Measurements from ENCODE around the gene TMEM61.
"Not testable (repeated sequence)": the region's sequence is repeated elsewhere in the genome, so short reads cannot be mapped to it uniquely, and the experiment has no call there.

TMEM61 gene

DNA sequence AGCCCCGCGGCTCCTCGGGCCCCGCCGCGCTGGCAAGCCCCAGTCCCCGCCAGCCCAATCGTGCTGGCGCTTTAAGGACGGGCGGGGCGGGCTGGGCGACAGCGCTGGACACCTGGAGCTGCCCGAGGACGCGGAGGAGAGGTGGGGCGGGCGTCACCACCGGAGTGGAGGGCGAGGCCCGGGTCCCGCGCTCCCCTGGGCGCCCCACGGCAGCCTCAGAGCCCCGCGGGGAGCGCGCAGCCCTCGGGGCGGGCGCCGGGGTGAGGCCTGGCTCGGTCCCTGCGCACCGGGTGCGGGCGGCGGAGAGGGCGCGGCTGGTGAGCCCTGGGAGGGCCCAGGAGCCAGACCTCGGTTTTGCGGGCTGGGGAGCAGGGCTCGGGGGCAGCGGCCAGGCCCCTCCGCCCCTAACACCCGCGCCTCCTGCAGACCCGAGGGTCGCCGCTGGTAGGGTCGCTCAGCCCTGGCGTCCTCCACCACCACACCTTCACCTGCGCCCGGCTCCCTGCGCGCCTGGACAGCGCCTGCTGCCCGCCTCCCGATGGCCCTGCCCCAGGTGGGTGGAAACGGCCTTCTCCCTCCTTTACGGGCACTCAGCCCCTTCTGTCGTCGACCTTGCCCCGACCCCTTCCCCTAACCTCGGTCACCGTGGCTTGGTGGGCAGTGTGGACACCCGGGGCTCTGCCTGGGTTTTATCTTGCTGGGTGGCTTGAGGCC lies at the start of gene TMEM61:
TSS of gene TMEM61 (plus strand) at position 101 of the 714 bp plus-strand sequence. CDS start at position 539, 438 bp downstream.
- no peak for DNase-seq (ENCODE audit: low read depth in 3 of 3)

DNA sequence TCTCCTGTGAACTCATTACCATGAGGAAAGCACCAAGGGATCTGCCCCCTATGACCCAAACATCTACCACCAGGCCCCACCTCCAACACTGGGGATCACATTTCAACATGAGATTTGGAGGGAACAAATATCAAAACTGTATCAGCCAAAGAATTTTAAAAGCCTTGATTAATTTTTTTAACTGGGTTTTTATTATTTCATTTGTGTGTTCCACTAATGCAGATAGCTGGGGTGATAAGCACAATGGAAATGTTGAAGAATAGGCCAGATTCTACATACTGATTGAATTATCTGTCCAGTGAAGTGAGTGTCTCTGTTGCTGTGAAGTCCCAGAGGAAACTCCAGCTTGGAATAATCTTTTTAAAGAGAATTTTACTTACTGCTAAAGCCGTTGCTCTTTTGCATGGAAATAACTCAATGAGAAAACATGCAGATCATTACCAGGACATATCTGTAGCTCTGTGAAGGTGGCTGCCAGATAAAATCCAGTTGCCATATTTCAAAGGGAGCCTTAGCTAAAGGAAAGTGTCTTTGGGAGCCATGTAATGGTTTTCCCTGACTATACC lies 49.1 kb upstream of the TMEM61 start:
- no peak for DNase-seq (ENCODE audit: low read depth in 3 of 3)

DNA sequence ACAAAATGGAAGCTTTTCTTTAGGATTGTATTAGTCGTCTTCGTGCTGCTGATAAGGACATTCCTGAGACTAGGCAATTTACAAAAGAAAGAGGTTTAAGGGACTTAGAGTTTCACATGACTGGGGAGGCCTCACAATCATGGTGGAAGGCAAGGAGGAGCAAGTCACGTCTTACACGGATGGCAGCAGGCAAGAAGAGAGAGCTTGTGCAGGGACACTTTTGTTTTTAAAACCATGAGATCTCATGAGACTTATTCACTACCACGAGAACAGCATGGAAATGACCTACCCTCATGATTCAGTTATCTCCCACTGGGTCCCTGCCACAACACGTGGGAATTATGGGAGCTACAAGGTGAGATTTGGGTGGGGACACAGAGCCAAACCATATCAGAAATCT lies 46.3 kb upstream of the TMEM61 start:
- DNase-seq (ENCODE audit: low read depth in 3 of 3): not testable (repeated sequence)

DNA sequence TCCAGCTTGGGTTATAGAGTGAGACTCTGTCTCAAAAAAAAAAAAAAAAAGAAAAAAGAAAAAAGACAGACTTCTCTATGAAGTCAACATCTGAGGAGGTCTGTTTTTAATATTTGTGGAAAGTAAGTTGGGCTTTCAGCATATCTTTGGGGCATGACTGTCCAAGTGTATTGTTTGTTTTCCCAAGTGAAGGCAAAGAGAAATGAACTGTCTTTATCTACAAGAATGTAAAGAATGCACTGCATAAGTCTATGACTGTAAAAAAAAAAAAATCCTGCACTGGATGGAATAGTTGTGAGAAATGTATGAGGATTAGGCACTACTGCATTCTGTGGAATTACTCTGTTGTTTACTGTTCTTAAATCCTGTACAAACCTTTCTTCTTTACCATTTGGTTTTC lies 45.6 kb upstream of the TMEM61 start:
- DNase-seq (ENCODE audit: low read depth in 3 of 3): no peak

DNA sequence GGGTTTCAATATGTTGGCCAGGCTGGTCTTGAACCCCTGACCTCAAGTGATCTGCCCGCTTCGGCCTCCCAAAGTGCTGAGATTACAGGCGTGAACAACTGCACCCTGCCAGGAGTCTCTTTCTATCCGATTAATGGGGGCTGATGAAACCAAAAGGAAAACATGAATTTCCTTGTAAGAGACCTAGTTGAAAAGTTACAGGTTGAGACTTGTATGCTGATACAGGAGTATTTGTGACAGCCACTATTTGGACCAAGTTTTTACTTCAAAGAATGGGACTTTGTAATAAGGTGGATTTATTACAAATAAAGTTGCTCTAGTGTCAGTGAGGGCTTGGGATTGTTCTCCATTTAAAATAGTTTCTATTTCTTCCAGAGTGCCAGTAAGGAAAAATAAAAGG lies 43.6 kb upstream of the TMEM61 start:
- DNase-seq (ENCODE audit: low read depth in 3 of 3): no peak

- DNase-seq (ENCODE audit: low read depth in 3 of 3): no peak
Observed at GRCh38 chr1:54937469-54937868, 43.0 kb upstream of the TMEM61 start.

DNA sequence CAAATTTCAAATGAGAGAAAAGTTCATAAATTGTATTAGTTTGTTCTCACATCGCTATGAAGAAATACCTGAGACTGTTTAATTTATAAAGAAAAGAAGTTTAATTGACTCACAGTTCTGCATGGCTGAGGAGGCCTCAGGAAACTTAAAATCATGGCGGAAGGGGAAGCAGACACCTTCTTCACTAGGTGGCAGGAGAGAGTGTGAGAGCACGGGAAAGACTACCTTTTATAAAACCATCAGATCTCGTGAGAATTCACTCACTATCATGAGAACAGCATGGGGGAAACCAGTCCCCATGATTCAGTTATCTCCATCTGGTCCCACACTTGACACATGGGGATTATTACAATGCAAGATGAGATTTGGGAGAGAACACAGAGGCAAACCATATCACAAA lies 41.5 kb upstream of the TMEM61 start:
- not testable (repeated sequence) for DNase-seq (ENCODE audit: low read depth in 3 of 3)

- DNase-seq (ENCODE audit: low read depth in 3 of 3): no peak
Observed at GRCh38 chr1:54940042-54940441, 40.4 kb upstream of the TMEM61 start.

DNA sequence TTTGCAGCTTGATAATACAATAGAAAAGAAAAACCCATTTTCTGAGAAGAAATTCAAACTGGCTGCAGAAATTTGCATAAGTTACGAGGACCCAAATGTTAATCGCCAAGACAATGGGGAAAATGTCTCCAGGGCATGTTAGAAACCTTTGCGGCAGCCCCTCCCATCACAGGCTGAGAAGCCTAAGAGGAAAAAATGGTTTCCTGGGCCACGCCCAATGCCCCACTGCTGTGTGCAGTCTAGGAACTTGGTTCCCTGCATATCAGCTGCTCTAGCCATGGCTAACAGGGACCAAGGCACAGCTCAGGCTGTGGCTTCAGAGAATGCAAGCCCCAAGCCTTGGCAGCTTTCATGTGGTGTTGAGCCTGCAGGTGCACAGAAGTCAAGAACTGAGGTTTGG lies 37.5 kb upstream of the TMEM61 start:
- DNase-seq (ENCODE audit: low read depth in 3 of 3): no peak

- peak; percentile 19 to 34 (median 33) for DNase-seq (ENCODE audit: low read depth in 3 of 3)
Observed at GRCh38 chr1:54944610-54945392, 35.6 kb upstream of the TMEM61 start.

- DNase-seq (ENCODE audit: low read depth in 3 of 3): no peak
Observed at GRCh38 chr1:54945393-54945936, 35.0 kb upstream of the TMEM61 start.

DNA sequence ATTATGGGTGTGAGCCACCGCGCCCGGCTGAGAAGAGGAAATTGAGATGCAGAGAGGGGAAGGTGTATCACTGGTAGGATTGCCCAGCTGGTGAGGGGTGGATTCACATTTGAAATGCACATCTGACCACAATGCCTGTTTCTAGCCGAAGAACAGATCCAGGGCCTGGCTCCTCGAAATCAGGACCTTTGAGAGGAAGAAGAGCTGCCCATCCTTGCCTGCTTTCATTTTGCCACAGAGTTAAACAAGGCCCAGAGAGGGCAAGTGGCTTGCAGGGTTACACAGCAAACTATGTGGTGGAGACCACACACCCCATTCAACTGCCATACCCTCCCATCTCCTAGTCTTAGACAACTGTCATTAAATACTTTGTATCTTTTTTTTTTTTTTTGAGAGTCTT lies 32.9 kb upstream of the TMEM61 start:
- DNase-seq (ENCODE audit: low read depth in 3 of 3): no peak

- no peak for DNase-seq (ENCODE audit: low read depth in 3 of 3)
Observed at GRCh38 chr1:54949053-54949452, 31.4 kb upstream of the TMEM61 start.

- DNase-seq (ENCODE audit: low read depth in 3 of 3): no peak
Observed at GRCh38 chr1:54950006-54950368, 30.4 kb upstream of the TMEM61 start.

- DNase-seq (ENCODE audit: low read depth in 3 of 3): peak in 2 of 3 experiments; percentile 9 to 13
Observed at GRCh38 chr1:54950369-54951163, 29.9 kb upstream of the TMEM61 start.

GRCh38 chr1:54951810-54952226 lies 28.6 kb upstream of the TMEM61 start:
- no peak for DNase-seq (ENCODE audit: low read depth in 3 of 3)

GRCh38 chr1:54952950-54953718 lies 27.3 kb upstream of the TMEM61 start:
- DNase-seq (ENCODE audit: low read depth in 3 of 3): no peak

DNA sequence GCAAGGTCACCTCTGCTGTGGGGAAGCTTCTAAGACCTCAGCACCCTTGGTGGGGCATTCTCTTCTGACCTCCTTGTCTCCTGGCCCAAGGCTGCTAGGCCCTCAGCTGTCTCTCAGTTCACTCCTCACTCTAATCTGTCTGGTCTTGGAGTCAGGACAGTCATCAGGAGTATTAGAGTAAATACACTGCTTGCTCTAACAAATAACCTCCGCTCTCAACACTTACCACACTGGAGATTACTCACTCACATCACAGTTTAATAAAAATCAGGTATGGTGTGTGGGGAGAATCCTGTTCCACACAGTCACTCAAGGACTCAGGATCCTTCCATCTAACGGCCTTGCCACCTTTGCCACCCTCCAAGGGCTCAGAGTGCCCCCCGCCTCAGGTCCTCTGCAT lies 26.6 kb upstream of the TMEM61 start:
- no peak for DNase-seq (ENCODE audit: low read depth in 3 of 3)

- no peak for DNase-seq (ENCODE audit: low read depth in 3 of 3)
Observed at GRCh38 chr1:54955359-54955758, 25.1 kb upstream of the TMEM61 start.

DNA sequence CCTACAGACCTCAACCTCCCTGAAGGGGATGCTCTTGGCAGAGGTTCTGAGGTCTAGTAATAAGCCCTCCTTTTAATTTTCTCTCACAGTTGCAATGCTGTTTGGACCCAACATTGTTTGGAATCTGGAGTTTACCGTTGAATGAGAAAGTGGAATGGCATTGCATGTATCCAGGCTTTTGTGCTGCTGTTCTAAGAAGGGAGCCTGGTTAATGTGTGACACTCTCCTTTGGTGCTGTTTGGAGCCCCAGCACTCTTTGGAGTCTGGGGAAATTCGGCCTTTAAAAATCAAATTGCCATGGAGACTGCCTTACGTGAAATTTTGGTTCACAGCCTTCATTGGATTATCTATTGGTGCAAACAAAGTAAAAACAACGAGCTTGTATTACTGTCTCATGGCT lies 23.7 kb upstream of the TMEM61 start:
- DNase-seq (ENCODE audit: low read depth in 3 of 3): no peak

DNA sequence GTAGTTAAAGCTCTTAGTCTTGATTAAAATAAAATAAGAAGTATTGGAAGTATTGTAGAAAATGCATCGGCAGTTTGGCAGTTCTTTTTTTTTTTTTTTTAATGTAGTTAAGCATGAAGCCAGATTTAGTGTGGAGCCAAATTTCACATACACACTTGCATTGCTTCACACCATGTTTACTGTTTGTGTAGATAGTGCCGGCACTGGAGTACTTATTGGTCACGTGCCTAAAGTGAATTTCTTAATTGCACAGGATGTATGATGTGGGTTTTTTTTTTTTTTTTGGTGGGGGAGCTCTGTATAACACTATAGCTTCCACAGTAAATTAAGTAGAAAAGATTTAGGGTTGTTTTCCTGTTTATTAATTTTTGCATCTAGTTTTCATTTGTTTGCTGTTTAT lies 21.2 kb upstream of the TMEM61 start:
- no peak for DNase-seq (ENCODE audit: low read depth in 3 of 3)
